B cell (primary cell): ENCODE data around the gene CHPF2. TPM values are rescaled to one million over a fixed set of nuclear protein-coding genes. Genes with fewer than 3 reads are reported as not detected.

ENCODE experiments used
- ATAC-seq: fragments of 200-7000 bp; cut with Tn5 transposase; one replicate; pipeline ENCODE4 v1.10.0; 2021; ENCODE audit warnings: low read depth, mild to moderate bottlenecking, moderate number of reproducible peaks, moderate library complexity
- CTCF ChIA-PET: fragments of 350-600 bp; sonication (Branson Sonifier 250); formaldehyde crosslinking; loops from one replicate; lab custom pipeline; 2021; ENCODE audit warnings: antibody characterized with exemption, inconsistent platforms; lab: Charles Lee
- POLR2A ChIA-PET: fragments of 350-600 bp; sonication (Branson Sonifier 250); formaldehyde crosslinking; loops from one replicate; lab custom pipeline; 2021; ENCODE audit warnings: antibody characterized with exemption; lab: Charles Lee
- DNase-seq: peaks from one replicate; pipeline ENCODE4 v3.0.0; 2013
- H2AFZ ChIP-seq: 2 replicates; pipeline ENCODE4 v1.6.1; 2012; ENCODE audit warnings: mild to moderate bottlenecking, low read depth, low read length; ENCODE audit not compliant: insufficient read depth, poor library complexity, severe bottlenecking
- H3K27ac ChIP-seq, 2 donors: 1 replicate in 1 of 2; 2 replicates in 1 of 2; pipeline ENCODE4 v1.5.1; 2012 to 2013; ENCODE audit warnings: low read length in 2 of 2, mild to moderate bottlenecking in 2 of 2, moderate library complexity in 1 of 2
- H3K27me3 ChIP-seq, 4 experiments: fragments of 200-600 bp in 1 of 4; sonication (generic) in 1 of 4; replicated peaks in 1 of 4; 1 replicate in 2 of 4; 2 replicates in 2 of 4; pipeline versions ENCODE4 v1.6.1 to v1.7.0; 2013 to 2016; ENCODE audit warnings: low read length in 3 of 4, mild to moderate bottlenecking in 2 of 4, mixed read lengths in 1 of 4, moderate library complexity in 1 of 4; ENCODE audit not compliant: insufficient read depth in 4 of 4, control insufficient read depth in 3 of 4; ENCODE audit errors: control extremely low read depth in 1 of 4
- H3K36me3 ChIP-seq, 2 experiments: replicated peaks in 1 of 2; 1 replicate in 1 of 2; 2 replicates in 1 of 2; pipeline versions ENCODE4 v1.6.1 to v1.7.1; 2013; ENCODE audit warnings: low read length in 1 of 2; ENCODE audit not compliant: insufficient read depth in 2 of 2, control insufficient read depth in 1 of 2; ENCODE audit errors: control extremely low read depth in 1 of 2, extremely low read depth in 1 of 2
- H3K4me1 ChIP-seq, 2 donors: fragments of 200-600 bp in 1 of 2; sonication (generic) in 1 of 2; 1 replicate in 1 of 2; 2 replicates in 1 of 2; pipeline versions ENCODE4 v1.5.1 to v1.6.1; 2013 to 2017; ENCODE audit warnings: low read length in 2 of 2; ENCODE audit not compliant: control insufficient read depth in 2 of 2, insufficient read depth in 2 of 2
- H3K4me2 ChIP-seq: replicated peaks from 2 replicates; pipeline ENCODE3; 2012; ENCODE audit warnings: mild to moderate bottlenecking, low read depth, low read length; ENCODE audit not compliant: poor library complexity, severe bottlenecking
- H3K4me3 ChIP-seq, 5 experiments: fragments of 200-600 bp in 1 of 5; sonication (generic) in 1 of 5; 1 replicate in 3 of 5; 2 replicates in 2 of 5; pipeline versions ENCODE4 v1.5.1 to v1.7.0; 2011 to 2016; ENCODE audit warnings: low read length in 4 of 5, mild to moderate bottlenecking in 4 of 5, low read depth in 2 of 5, control low read depth in 1 of 5, moderate library complexity in 1 of 5; ENCODE audit not compliant: insufficient read depth in 1 of 5; ENCODE audit errors: control extremely low read depth in 1 of 5, extremely low read depth in 1 of 5
- H3K79me2 ChIP-seq: fragments of 200-600 bp; sonication (generic); one replicate; pipeline ENCODE4 v1.6.0; 2016; ENCODE audit warnings: low read length; ENCODE audit not compliant: control insufficient read depth, insufficient read depth
- H3K9ac ChIP-seq: fragments of 200-600 bp; sonication (generic); 2 replicates; pipeline ENCODE4 v1.6.1; 2017; ENCODE audit warnings: mild to moderate bottlenecking, low read length, moderate library complexity
- H3K9me3 ChIP-seq, 3 donors: one replicate each; pipeline versions ENCODE4 v1.6.1 to v1.7.1; 2013; ENCODE audit warnings: low read length in 2 of 3; ENCODE audit not compliant: control insufficient read depth in 2 of 3, insufficient read depth in 1 of 3; ENCODE audit errors: control extremely low read depth in 1 of 3
- H4K20me1 ChIP-seq: 2 replicates; pipeline ENCODE4 v1.6.0; 2012; ENCODE audit warnings: mild to moderate bottlenecking, low read length; ENCODE audit not compliant: insufficient read depth, control insufficient read depth, poor library complexity, severe bottlenecking
- H3K27ac Mint-ChIP-seq: one replicate; pipeline ENCODE4 v1.8.0; 2021; ENCODE audit warnings: mixed read lengths
- H3K27me3 Mint-ChIP-seq: one replicate; pipeline ENCODE4 v1.8.0; 2021; ENCODE audit warnings: mixed read lengths
- H3K4me1 Mint-ChIP-seq: one replicate; pipeline ENCODE4 v1.8.0; 2021; ENCODE audit warnings: mixed read lengths
- H3K4me3 Mint-ChIP-seq: one replicate; pipeline ENCODE4 v1.8.0; 2021; ENCODE audit warnings: mixed read lengths
- H3K9me3 Mint-ChIP-seq: one replicate; pipeline ENCODE4 v1.8.0; 2022; ENCODE audit warnings: mixed read lengths; ENCODE audit not compliant: insufficient read depth
- CTCF ChIP-seq: fragments of 200-600 bp; IDR thresholded peaks from one replicate; pipeline ENCODE4 v1.8.0; 2022; ENCODE audit warnings: antibody characterized with exemption, mild to moderate bottlenecking
- EZH2 ChIP-seq: IDR thresholded peaks from 2 replicates; pipeline ENCODE4 v1.6.1; 2012; ENCODE audit warnings: borderline replicate concordance, low read depth, mild to moderate bottlenecking, moderate library complexity, low read length; ENCODE audit not compliant: insufficient read depth, poor library complexity, severe bottlenecking
- WGBS: methylation state at CpG from one replicate; pipeline ENCODE4 v1.1.5; 2013; ENCODE audit warnings: missing lambda C conversion rate; ENCODE audit not compliant: insufficient coverage; 5-methylcytosine and 5-hydroxymethylcytosine counted together
- intact Hi-C: fragments of 100-400 bp; cut with micrococcal nuclease; formaldehyde crosslinking; loops from one replicate; pipeline ENCODE4 v1.10.0; 2022
- polyA plus RNA-seq: library from polyadenylated mRNA; depleted of rRNA; stranded (reverse); fragments of >200 nt; gene quantifications from 2 replicates; pipeline ENCODE4 v1.2.3, GENCODE V29; 2012
- total RNA-seq, 2 donors: library from RNA; stranded (reverse); fragments of 120-200 nt in 1 of 2; gene quantifications; 1 replicate in 1 of 2; 2 replicates in 1 of 2; pipeline versions ENCODE4 v1.2.3 to v1.2.4, GENCODE V29; 2013 to 2022

CHPF2 gene
- total and polyA plus RNA-seq, 2 donors (not counting 1 experiment from before 2014, with no cell fraction given): 39.4 to 39.9 TPM

- peak overlapping the region; percentile 92 for H3K9ac ChIP-seq
- Mint-ChIP-seq H3K4me1 (peaks cover 42% of the 10 kb centered on the region), H3K9me3 (no peaks in the 10 kb centered on the region), H3K27me3 (no peaks in the 10 kb centered on the region), H3K4me3 (peak overlapping the region; percentile 95), H3K27ac (peak overlapping the region; percentile 92)
- no peak for DNase-seq
- WGBS: 2% methylated on average over 15 of the region's 15 CpGs
- peaks cover 25% of the 10 kb centered on the region for H3K79me2 ChIP-seq
- peak overlapping the region; percentile 99 for H2AFZ ChIP-seq
- peak overlapping the region; percentile 78 for H3K4me2 ChIP-seq
- TF ChIP-seq CTCF (no peak), EZH2 (no peak)
- peaks cover 0 to 34% of the 10 kb centered on the region in 2 experiments for H3K36me3 ChIP-seq
- H3K9me3 ChIP-seq: no peaks in the 10 kb centered on the region
- peak overlapping the region; percentile 15 to 73 for H3K27ac ChIP-seq
- intact Hi-C loops: loop anchor here (2.0 kb wide), 1 partner anchor 214 kb away; no protein-coding TSS in a partner anchor
- H3K27me3 ChIP-seq: no peaks in the 10 kb centered on the region
- H3K4me1 ChIP-seq: peaks cover 19 to 20% of the 10 kb centered on the region in 2 donors
- peaks cover 10% of the 10 kb centered on the region for H4K20me1 ChIP-seq
- ChIA-PET CTCF (interaction anchor here (1.3 to 4.4 kb wide), 2 partner anchors 18 to 78 kb away, joined by 4 to 34 read pairs; no protein-coding TSS in a partner anchor), POLR2A (interaction anchor here (0.6 to 1.4 kb wide), 7 partner anchors 9 to 1750 kb away, joined by 3 to 13 read pairs (median 4); partner anchors contain the start of gene ABCB8)
- peak overlapping the region; percentile 53 to 97 (median 81) for H3K4me3 ChIP-seq
- ATAC-seq: no peak
Observed at GRCh38 chr7:151226560-151226874, 5.8 kb upstream of the CHPF2 start.
